Esophagus (tissue), 2 donors: ENCODE measurements around the gene AOC2. TPM values are rescaled to one million over a fixed set of nuclear protein-coding genes. Genes with fewer than 3 reads are reported as not detected.

Experiments used
- H3K27ac ChIP-seq, 2 donors: one replicate each; pipeline ENCODE4 v1.5.1; 2013; ENCODE audit warnings: low read depth in 2 of 2, mild to moderate bottlenecking in 2 of 2, inconsistent platforms in 1 of 2, low read length in 1 of 2, moderate library complexity in 1 of 2
- H3K27me3 ChIP-seq, 2 donors: one replicate each; pipeline ENCODE4 v1.6.1; 2013; ENCODE audit warnings: low read length in 2 of 2, control low read depth in 1 of 2, mild to moderate bottlenecking in 1 of 2; ENCODE audit not compliant: insufficient read depth in 2 of 2, control insufficient read depth in 1 of 2
- H3K36me3 ChIP-seq, 2 donors: one replicate each; pipeline ENCODE4 v1.6.1; 2013; ENCODE audit warnings: low read length in 1 of 2; ENCODE audit not compliant: control insufficient read depth in 2 of 2, insufficient read depth in 2 of 2
- H3K4me1 ChIP-seq, 2 donors: one replicate each; pipeline ENCODE4 v1.6.1; 2013; ENCODE audit warnings: low read length in 1 of 2; ENCODE audit not compliant: control insufficient read depth in 2 of 2, insufficient read depth in 2 of 2
- H3K4me3 ChIP-seq, 2 donors: one replicate each; pipeline ENCODE4 v1.5.1; 2013; ENCODE audit warnings: low read length in 2 of 2, mild to moderate bottlenecking in 2 of 2, low read depth in 1 of 2, moderate library complexity in 1 of 2
- H3K9me3 ChIP-seq, 2 donors: one replicate each; pipeline ENCODE4 v1.6.1; 2013; ENCODE audit warnings: mild to moderate bottlenecking in 2 of 2, low read depth in 1 of 2, low read length in 1 of 2, moderate library complexity in 1 of 2; ENCODE audit not compliant: control insufficient read depth in 2 of 2, insufficient read depth in 1 of 2
- WGBS, 2 donors: extraction: QIAGEN DNeasy Blood & Tissue Kit; methylation state at CpG; one replicate each; pipeline ENCODE4 v1.1.7; 2013; 5-methylcytosine and 5-hydroxymethylcytosine counted together
- polyA plus RNA-seq, 2 donors: library from polyadenylated mRNA; stranded (reverse); fragments of 200-250 nt; gene quantifications; one replicate each; pipeline ENCODE4 v1.2.3, GENCODE V29; 2013
- donor health status: healthy with polysubstance abuse.
- donor health status: Bipolar disorder and iron deficiency.

Gene AOC2
- polyA plus RNA-seq, 2 donors: 0.24 to 0.86 TPM

DNA sequence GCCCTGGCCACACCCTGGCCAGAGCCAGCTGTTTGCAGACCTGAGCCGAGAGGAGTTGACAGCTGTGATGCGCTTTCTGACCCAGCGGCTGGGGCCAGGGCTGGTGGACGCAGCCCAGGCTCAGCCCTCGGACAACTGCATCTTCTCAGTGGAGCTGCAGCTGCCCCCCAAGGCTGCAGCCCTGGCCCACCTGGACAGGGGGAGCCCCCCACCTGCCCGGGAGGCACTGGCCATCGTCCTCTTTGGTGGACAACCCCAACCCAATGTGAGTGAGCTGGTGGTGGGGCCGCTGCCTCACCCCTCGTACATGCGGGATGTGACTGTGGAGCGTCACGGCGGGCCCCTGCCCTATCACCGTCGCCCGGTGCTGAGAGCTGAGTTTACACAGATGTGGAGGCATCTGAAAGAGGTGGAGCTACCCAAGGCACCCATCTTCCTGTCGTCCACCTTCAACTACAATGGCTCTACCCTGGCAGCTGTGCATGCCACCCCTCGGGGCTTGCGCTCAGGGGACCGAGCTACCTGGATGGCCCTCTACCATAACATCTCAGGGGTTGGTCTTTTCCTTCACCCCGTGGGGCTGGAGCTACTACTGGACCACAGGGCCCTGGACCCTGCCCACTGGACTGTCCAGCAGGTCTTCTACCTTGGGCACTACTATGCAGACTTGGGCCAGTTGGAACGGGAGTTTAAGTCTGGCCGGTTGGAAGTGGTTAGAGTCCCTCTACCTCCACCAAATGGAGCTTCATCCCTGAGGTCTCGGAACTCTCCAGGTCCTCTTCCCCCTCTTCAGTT lies 578 bp downstream of the AOC2 start:
- H3K9me3 ChIP-seq: no peaks in the 10 kb centered on the region
- H3K4me3 ChIP-seq: no peak overlapping the region
- peaks cover 3 to 4% of the 10 kb centered on the region in 2 donors for H3K4me1 ChIP-seq
- H3K27me3 ChIP-seq: no peaks in the 10 kb centered on the region
- peaks cover 14 to 23% of the 10 kb centered on the region in 2 donors for H3K36me3 ChIP-seq
- 91 to 92% methylated on average over 24 of the region's 24 CpGs for WGBS, 2 donors
- no peak overlapping the region for H3K27ac ChIP-seq

- H3K4me1 ChIP-seq: peaks cover 4 to 5% of the 10 kb centered on the region in 2 donors
- no peaks in the 10 kb centered on the region for H3K27me3 ChIP-seq
- H3K36me3 ChIP-seq: peaks cover 14 to 23% of the 10 kb centered on the region in 2 donors
- H3K4me3 ChIP-seq: no peak overlapping the region
- H3K9me3 ChIP-seq: no peaks in the 10 kb centered on the region
- WGBS, 2 donors: 91 to 93% methylated on average over 12 of the region's 12 CpGs
- no peak overlapping the region for H3K27ac ChIP-seq
These were observed 1.2 kb downstream of the AOC2 start for GRCh38 chr17:42845556-42845917.

DNA sequence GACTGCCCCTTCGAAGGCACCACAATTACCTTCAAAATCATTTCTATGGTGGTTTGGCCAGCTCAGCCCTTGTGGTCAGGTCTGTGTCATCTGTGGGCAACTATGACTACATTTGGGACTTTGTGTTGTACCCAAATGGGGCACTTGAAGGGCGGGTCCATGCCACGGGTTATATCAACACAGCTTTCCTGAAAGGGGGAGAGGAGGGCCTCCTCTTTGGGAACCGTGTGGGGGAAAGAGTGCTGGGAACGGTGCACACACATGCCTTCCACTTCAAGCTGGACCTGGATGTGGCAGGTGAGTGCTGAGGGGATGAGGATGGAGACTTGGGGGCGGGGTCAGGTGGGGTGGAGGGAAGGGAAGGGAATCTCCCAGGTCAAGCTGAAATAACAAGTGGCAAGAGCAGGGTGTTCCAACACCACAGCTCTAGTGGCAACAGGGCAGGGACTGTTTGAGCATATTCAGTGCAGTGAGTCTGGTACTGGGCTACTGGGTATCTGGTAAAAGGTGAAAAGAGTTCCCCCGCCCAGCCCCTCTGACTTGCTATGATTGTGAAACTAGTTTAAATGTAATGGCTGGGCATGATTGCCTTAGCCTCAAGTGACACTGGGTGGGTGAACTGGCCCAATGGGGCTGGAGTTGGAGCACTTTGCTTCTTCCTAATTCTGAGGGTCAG lies 1.7 kb downstream of the AOC2 start:
- peaks cover 14 to 23% of the 10 kb centered on the region in 2 donors for H3K36me3 ChIP-seq
- H3K4me3 ChIP-seq: no peak overlapping the region
- WGBS, 2 donors: 61 to 66% methylated on average over 7 of the region's 7 CpGs
- H3K4me1 ChIP-seq: peaks cover 4 to 5% of the 10 kb centered on the region in 2 donors
- peak overlapping the region in 1 of 2 donors; percentile 58 for H3K27ac ChIP-seq
- no peaks in the 10 kb centered on the region for H3K9me3 ChIP-seq
- H3K27me3 ChIP-seq: no peaks in the 10 kb centered on the region

DNA sequence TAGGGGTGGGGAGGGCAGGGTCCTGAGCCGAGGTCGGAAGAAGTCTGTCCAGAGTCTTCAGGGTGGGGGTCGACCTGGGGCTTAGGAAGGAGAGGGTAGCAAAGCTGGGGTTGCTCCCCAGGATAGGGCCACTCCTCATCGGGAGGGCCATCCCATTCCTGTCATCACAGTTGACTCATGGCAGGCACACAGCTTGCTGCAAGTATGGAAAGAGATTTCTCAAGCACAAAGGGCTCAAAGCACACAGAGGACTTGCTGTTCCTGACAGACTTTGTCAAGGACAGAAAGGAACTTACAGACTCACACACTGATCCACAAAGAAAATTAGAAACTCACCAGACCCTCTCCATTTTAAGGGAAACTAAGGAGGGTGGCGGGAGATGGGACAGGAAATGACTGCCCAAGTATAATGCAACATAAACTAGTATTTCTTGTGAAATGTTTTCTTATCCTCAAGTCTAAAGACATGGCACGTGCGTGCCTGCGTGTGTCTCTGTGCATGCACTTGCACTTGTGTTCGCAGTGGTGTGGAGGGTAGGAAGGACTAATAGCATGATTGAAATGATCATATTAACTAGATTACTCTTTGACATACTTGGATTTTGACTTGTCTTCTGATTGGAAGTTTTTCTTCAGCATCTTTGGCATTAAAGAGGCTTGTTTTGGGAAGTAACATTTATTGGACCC lies 2.4 kb downstream of the AOC2 start:
- no peaks in the 10 kb centered on the region for H3K27me3 ChIP-seq
- peak overlapping the region in 1 of 2 donors; percentile 58 for H3K27ac ChIP-seq
- WGBS, 2 donors: 69% methylated on average over 9 of the region's 9 CpGs
- H3K36me3 ChIP-seq: peaks cover 14 to 18% of the 10 kb centered on the region in 2 donors
- H3K4me3 ChIP-seq: no peak overlapping the region
- H3K4me1 ChIP-seq: peaks cover 4 to 5% of the 10 kb centered on the region in 2 donors
- H3K9me3 ChIP-seq: no peaks in the 10 kb centered on the region

- H3K4me3 ChIP-seq: no peak overlapping the region
- WGBS, 2 donors: 68 to 75% methylated on average over 3 of the region's 3 CpGs
- H3K9me3 ChIP-seq: no peaks in the 10 kb centered on the region
- peaks cover 7 to 13% of the 10 kb centered on the region in 2 donors for H3K36me3 ChIP-seq
- no peak overlapping the region for H3K27ac ChIP-seq
- no peaks in the 10 kb centered on the region for H3K27me3 ChIP-seq
- H3K4me1 ChIP-seq: peaks cover 4 to 5% of the 10 kb centered on the region in 2 donors
These were observed 3.7 kb downstream of the AOC2 start for GRCh38 chr17:42848093-42848492.

DNA sequence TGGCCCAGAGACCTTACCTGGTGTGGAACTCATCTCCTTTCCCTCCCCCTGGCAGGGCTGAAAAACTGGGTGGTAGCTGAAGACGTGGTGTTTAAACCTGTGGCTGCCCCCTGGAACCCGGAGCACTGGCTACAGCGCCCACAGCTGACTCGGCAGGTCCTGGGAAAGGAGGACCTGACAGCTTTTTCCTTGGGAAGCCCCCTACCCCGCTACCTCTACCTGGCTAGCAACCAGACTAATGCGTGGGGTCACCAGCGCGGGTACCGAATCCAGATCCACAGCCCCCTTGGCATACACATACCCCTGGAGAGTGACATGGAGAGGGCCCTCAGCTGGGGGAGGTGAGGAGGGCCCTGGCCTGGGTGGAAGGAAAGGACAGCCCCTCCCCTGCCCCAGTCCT lies 4.7 kb downstream of the AOC2 start:
- Histone ChIP-seq H3K9me3 (no peaks in the 10 kb centered on the region), H3K27ac (no peak overlapping the region), H3K4me3 (no peak overlapping the region), H3K4me1 (peaks cover 4 to 5% of the 10 kb centered on the region in 2 donors), H3K27me3 (no peaks in the 10 kb centered on the region), H3K36me3 (peaks cover 7 to 11% of the 10 kb centered on the region in 2 donors)
- WGBS, 2 donors: 85 to 97% methylated on average over 7 to 9 of the region's 9 CpGs

GRCh38 chr17:42849451-42850181 lies 5.2 kb downstream of the AOC2 start:
- H3K27ac ChIP-seq: no peak overlapping the region
- no peaks in the 10 kb centered on the region for H3K27me3 ChIP-seq
- H3K9me3 ChIP-seq: no peaks in the 10 kb centered on the region
- WGBS, 2 donors: 49 to 55% methylated on average over 8 of the region's 8 CpGs
- peaks cover 7 to 8% of the 10 kb centered on the region in 2 donors for H3K36me3 ChIP-seq
- peaks cover 4 to 5% of the 10 kb centered on the region in 2 donors for H3K4me1 ChIP-seq
- H3K4me3 ChIP-seq: no peak overlapping the region

DNA sequence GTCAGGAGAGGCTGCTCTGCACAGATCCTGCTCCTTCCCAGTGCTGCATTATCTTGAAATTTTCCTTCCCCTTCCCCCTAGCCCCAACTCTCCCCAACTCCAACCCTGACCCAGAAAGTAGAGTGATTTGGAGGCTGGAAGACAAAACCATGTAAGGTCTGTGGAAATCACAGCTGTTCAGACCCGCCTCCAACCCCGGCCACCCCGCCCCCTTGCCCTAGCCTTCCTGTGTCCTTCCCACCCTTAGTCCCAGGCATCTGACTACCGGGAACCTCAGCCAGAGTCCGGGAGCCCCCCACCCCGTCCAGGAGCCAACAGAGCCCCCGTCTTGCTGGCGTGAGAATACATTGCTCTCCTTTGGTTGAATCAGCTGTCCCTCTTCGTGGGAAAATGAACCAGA lies 6.6 kb downstream of the AOC2 start, which contains the start of gene AOC3:
Gene AOC3, plus strand, starts transcription at position 246 of the 400 bp plus-strand sequence. Its CDS starts 145 bp downstream, at position 391.
- Histone ChIP-seq H3K27me3 (no peaks in the 10 kb centered on the region), H3K9me3 (no peaks in the 10 kb centered on the region), H3K4me3 (peak within 1 kb of the TSS; percentile 27 to 29), H3K4me1 (peaks cover 4 to 5% of the 10 kb centered on the region in 2 donors), H3K27ac (peak within 1 kb of the TSS; percentile 73 to 82), H3K36me3 (no peaks in the 10 kb centered on the region)
- 41 to 43% methylated on average over 9 of the region's 9 CpGs for WGBS, 2 donors
